Uterus (tissue), 2 donors: ENCODE data around the gene PLIN3.

ENCODE experiments used
- CTCF ChIP-seq, 4 experiments: fragments of 200-600 bp in 2 of 4; fragments of 450-650 bp in 2 of 4; sonication (generic) in 2 of 4; IDR thresholded peaks; one replicate each; pipeline ENCODE4 v1.5.1; 2016 to 2019; ENCODE audit warnings: antibody characterized with exemption in 4 of 4, mild to moderate bottlenecking in 2 of 4, moderate library complexity in 1 of 4
- POLR2A ChIP-seq, 2 donors: fragments of 450-650 bp; IDR thresholded peaks; one replicate each; pipeline ENCODE4 v1.6.1; 2016; ENCODE audit warnings: antibody characterized with exemption in 2 of 2, mild to moderate bottlenecking in 1 of 2, moderate library complexity in 1 of 2

- TF ChIP-seq CTCF (IDR thresholded peaks at IDR 0.05) (peak in 1 of 4 experiments; percentile 10), POLR2A (IDR thresholded peaks at IDR 0.05) (peak; percentile 37 to 50)
Measured at GRCh38 chr19:4867534-4868285, at the start of gene PLIN3.
